Endodermal cell (in vitro differentiated cells): ENCODE measurements around the gene XXYLT1. TPM values are rescaled to one million over a fixed set of nuclear protein-coding genes. Genes with fewer than 3 reads are reported as not detected.

Experiments used
- DNase-seq: peaks from one replicate; pipeline ENCODE4 v3.0.0-alpha.2; 2017
- H3K27ac ChIP-seq: 2 replicates; pipeline ENCODE4 v1.5.1; 2013; ENCODE audit warnings: mild to moderate bottlenecking, low read depth, low read length, moderate library complexity
- H3K27me3 ChIP-seq: 2 replicates; pipeline ENCODE4 v1.6.1; 2013; ENCODE audit warnings: mild to moderate bottlenecking, low read length, moderate library complexity; ENCODE audit not compliant: insufficient read depth, control insufficient read depth, poor library complexity, severe bottlenecking
- H3K36me3 ChIP-seq: 2 replicates; pipeline ENCODE4 v1.7.0; 2013; ENCODE audit warnings: mild to moderate bottlenecking, low read length, moderate library complexity; ENCODE audit not compliant: control insufficient read depth, insufficient read depth
- H3K4me1 ChIP-seq: one replicate; pipeline ENCODE4 v1.7.0; 2013; ENCODE audit warnings: low read length; ENCODE audit not compliant: control insufficient read depth, insufficient read depth
- H3K4me3 ChIP-seq: 2 replicates; pipeline ENCODE4 v1.5.1; 2013; ENCODE audit warnings: mild to moderate bottlenecking, low read length, moderate library complexity
- H3K9ac ChIP-seq: 2 replicates; pipeline ENCODE4 v1.6.1; 2013; ENCODE audit warnings: mild to moderate bottlenecking, low read length, moderate library complexity; ENCODE audit not compliant: poor library complexity, severe bottlenecking; ENCODE audit errors: extremely low read depth
- H3K9me3 ChIP-seq: 2 replicates; pipeline ENCODE4 v1.6.1; 2013; ENCODE audit warnings: mild to moderate bottlenecking, low read length, moderate library complexity; ENCODE audit not compliant: control insufficient read depth
- H3K27ac Mint-ChIP-seq: 2 replicates; pipeline ENCODE4 v1.8.0; 2020; ENCODE audit warnings: mixed read lengths
- H3K27me3 Mint-ChIP-seq: 2 replicates; pipeline ENCODE4 v1.8.0; 2021; ENCODE audit warnings: mild to moderate bottlenecking, mixed read lengths; ENCODE audit not compliant: insufficient read depth
- H3K36me3 Mint-ChIP-seq: 2 replicates; pipeline ENCODE4 v1.8.0; 2020; ENCODE audit warnings: low read depth, mixed read lengths
- H3K4me1 Mint-ChIP-seq: 2 replicates; pipeline ENCODE4 v1.8.0; 2020; ENCODE audit warnings: mixed read lengths
- H3K4me3 Mint-ChIP-seq: 2 replicates; pipeline ENCODE4 v1.8.0; 2020; ENCODE audit warnings: mild to moderate bottlenecking, moderate library complexity, mixed read lengths
- H3K9me3 Mint-ChIP-seq: 2 replicates; pipeline ENCODE4 v1.8.0; 2020; ENCODE audit warnings: mild to moderate bottlenecking, mixed read lengths
- CTCF ChIP-seq: fragments of 200-600 bp; sonication (generic); conservative IDR thresholded peaks from 2 replicates; pipeline ENCODE4 v1.5.0; 2021; ENCODE audit warnings: antibody characterized with exemption, mild to moderate bottlenecking
- WGBS, 2 experiments: methylation state at CpG; one replicate each; pipeline versions ENCODE4 v1.1.5 to v1.1.7; 2013; ENCODE audit warnings: missing lambda C conversion rate in 2 of 2, mixed read lengths in 1 of 2; ENCODE audit not compliant: insufficient coverage in 1 of 2, insufficient read length in 1 of 2; 5-methylcytosine and 5-hydroxymethylcytosine counted together
- total RNA-seq, 2 donors: library from RNA; stranded (reverse); fragmentation: NEBNext Ultra II Directional in 1 of 2; extraction: Animal tissue kit (Norgen Biotek cat#: 25700) in 1 of 2; gene quantifications; 2 replicates in 1 of 2; 3 replicates in 1 of 2; pipeline ENCODE4 v1.2.1, GENCODE V29; 2021

Gene XXYLT1
- total RNA-seq, 2 donors from 2014 or later, result 35.5 to 38.3 TPM

- H3K4me1 Mint-ChIP-seq, result peaks cover 17% of the 10 kb centered on the region
Measured at GRCh38 chr3:195270079-195270816, 711 bp downstream of the XXYLT1 start.

GRCh38 chr3:195269375-195270078, 1.4 kb downstream of the XXYLT1 start:
- Mint-ChIP-seq H3K4me3 (peak overlapping the region; percentile 67), H3K4me1 (peaks cover 17% of the 10 kb centered on the region), H3K36me3 (peaks cover 35% of the 10 kb centered on the region), H3K9me3 (no peaks in the 10 kb centered on the region), H3K27ac (no peak overlapping the region), H3K27me3 (no peaks in the 10 kb centered on the region)
- peaks cover 9% of the 10 kb centered on the region for H3K4me1 ChIP-seq
- 90 to 91% methylated on average over 3 to 5 of the region's 5 CpGs for WGBS, 2 experiments
- no peaks in the 10 kb centered on the region for H3K27me3 ChIP-seq
- peak overlapping the region; percentile 69 for H3K9ac ChIP-seq
- H3K27ac ChIP-seq, result no peak overlapping the region
- no peak for DNase-seq
- H3K36me3 ChIP-seq, result peaks cover 33% of the 10 kb centered on the region
- peak overlapping the region; percentile 87 for H3K4me3 ChIP-seq
- no peak for TF ChIP-seq CTCF
- H3K9me3 ChIP-seq, result no peaks in the 10 kb centered on the region

More at GRCh38 chr3:195270079-195270816, 711 bp downstream of the XXYLT1 start:
- H3K9me3 ChIP-seq, result no peaks in the 10 kb centered on the region
- Mint-ChIP-seq H3K36me3 (peaks cover 30% of the 10 kb centered on the region), H3K4me3 (peak overlapping the region; percentile 67), H3K27me3 (no peaks in the 10 kb centered on the region), H3K27ac (peak overlapping the region; percentile 45), H3K9me3 (no peaks in the 10 kb centered on the region)
- H3K27me3 ChIP-seq, result no peaks in the 10 kb centered on the region
- H3K9ac ChIP-seq, result peak overlapping the region; percentile 69
- DNase-seq, result peak; percentile 90
- H3K36me3 ChIP-seq, result peaks cover 33% of the 10 kb centered on the region
- H3K4me3 ChIP-seq, result peak overlapping the region; percentile 87
- H3K4me1 ChIP-seq, result peaks cover 14% of the 10 kb centered on the region
- H3K27ac ChIP-seq, result peak overlapping the region; percentile 69
- no peak for TF ChIP-seq CTCF
- 0% methylated on average over 25 to 52 of the region's 52 CpGs for WGBS, 2 experiments

GRCh38 chr3:195268576-195269309, 2.2 kb downstream of the XXYLT1 start:
- Histone ChIP-seq H3K9ac (no peak overlapping the region), H3K36me3 (peaks cover 33% of the 10 kb centered on the region), H3K9me3 (no peaks in the 10 kb centered on the region), H3K27ac (no peak overlapping the region), H3K4me3 (peak overlapping the region; percentile 87), H3K27me3 (no peaks in the 10 kb centered on the region), H3K4me1 (peaks cover 6% of the 10 kb centered on the region)
- H3K4me3 Mint-ChIP-seq, result peak overlapping the region; percentile 67
- DNase-seq, result no peak
- no peak overlapping the region for H3K27ac Mint-ChIP-seq
- H3K9me3 Mint-ChIP-seq, result no peaks in the 10 kb centered on the region
- 92 to 96% methylated on average over 7 to 11 of the region's 11 CpGs for WGBS, 2 experiments
- H3K4me1 Mint-ChIP-seq, result peaks cover 16% of the 10 kb centered on the region
- no peaks in the 10 kb centered on the region for H3K27me3 Mint-ChIP-seq
- TF ChIP-seq CTCF, result no peak
- H3K36me3 Mint-ChIP-seq, result peaks cover 37% of the 10 kb centered on the region
